HG02870 (cell line): ENCODE data around the gene PNLIPRP3.
A peak's percentile ranks its signal among the peaks of the same experiment; 100 is the strongest.

Experiments used
- ATAC-seq: cut with Tn5 transposase; IDR thresholded peaks from one replicate; pipeline ENCODE4 v1.9.1; 2021; ENCODE audit warnings: mild to moderate bottlenecking, moderate library complexity; ENCODE audit not compliant: unreplicated experiment

Gene PNLIPRP3

GRCh38 chr10:116489460-116489859 is 61.8 kb downstream of the PNLIPRP3 start:
- ATAC-seq: no peak

- ATAC-seq: no peak
Measured at GRCh38 chr10:116490028-116490662, 62.5 kb downstream of the PNLIPRP3 start.

GRCh38 chr10:116504786-116505185 is 77.1 kb downstream of the PNLIPRP3 start:
- no peak for ATAC-seq

DNA sequence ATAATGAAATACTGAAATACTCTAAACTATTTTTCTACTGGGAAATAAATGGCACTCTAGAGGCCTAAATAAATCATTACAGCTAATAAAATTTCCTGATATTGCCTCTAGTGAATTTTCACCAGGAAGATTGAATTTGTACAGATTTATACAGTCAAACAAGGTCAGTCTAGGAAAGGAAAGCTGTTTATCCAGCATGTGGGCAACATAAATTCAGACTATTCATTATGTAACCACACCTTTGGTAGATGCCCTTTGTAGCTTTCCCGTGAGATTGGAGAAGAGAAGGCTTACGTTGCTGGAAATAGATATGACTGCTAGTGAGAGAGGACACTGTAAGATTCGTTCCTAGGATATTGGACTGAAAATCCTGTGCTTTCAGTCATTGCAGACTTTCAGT is 82.9 kb downstream of the PNLIPRP3 start:
- ATAC-seq: no peak

DNA sequence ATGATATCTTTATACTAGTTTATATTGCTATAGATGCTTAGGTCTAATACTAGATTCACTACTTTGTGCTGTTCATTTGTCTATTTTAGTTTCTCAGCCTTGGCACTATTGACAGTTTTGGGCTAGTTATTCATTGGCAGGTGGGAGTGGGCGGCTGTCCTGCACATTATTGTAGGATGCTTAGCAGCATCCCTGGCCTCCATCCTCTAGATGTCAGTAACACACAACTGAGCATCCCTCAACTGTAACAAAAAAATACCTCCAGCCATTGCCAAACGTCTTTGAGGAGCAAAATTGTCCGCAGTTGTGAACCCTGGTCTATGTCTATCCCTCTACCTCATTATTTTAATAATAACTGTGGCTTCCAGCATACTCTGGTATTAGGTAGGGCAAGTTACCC is 83.7 kb downstream of the PNLIPRP3 start:
- no peak for ATAC-seq

- peak; percentile 71 for ATAC-seq
Measured at GRCh38 chr10:116521424-116522290, 94.0 kb downstream of the PNLIPRP3 start.

GRCh38 chr10:116522803-116523381 is 95.2 kb downstream of the PNLIPRP3 start:
- ATAC-seq: no peak

- no peak for ATAC-seq
Measured at GRCh38 chr10:116524736-116525135, 97.1 kb downstream of the PNLIPRP3 start.

DNA sequence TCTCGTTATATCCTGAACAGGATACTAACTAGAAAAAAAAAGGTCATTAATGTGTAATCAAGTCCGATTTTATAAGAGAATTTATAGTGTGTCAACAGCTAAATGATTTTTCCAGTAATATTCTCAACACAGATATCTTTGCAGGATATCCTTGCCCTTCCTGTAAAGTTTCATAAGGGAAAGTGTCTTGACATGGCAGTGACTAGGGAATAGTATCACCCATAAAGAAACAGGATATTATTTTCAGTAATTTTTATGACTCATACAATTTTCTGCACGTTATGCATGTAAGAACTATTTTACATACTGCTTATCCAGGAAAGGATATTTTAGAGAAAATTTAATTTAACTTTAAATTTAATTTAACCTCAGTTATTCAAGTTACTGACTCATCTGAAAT is 98.6 kb downstream of the PNLIPRP3 start:
- ATAC-seq: no peak
